Parathyroid adenoma (tissue), 2 donors: ENCODE measurements around the gene CFAP77.

Experiments used
- H2AFZ ChIP-seq: fragments of 300-600 bp; sonication (generic); one replicate; pipeline ENCODE4 v1.7.0; 2017; ENCODE audit warnings: antibody characterized with exemption, mild to moderate bottlenecking
- H3K27ac ChIP-seq: fragments of 300-600 bp; sonication (generic); one replicate; pipeline ENCODE4 v1.7.0; 2017
- H3K27me3 ChIP-seq: fragments of 300-600 bp; sonication (generic); one replicate; pipeline ENCODE4 v1.7.0; 2017; ENCODE audit warnings: low read length; ENCODE audit not compliant: control insufficient read depth, insufficient read depth
- H3K36me3 ChIP-seq: fragments of 300-600 bp; sonication (generic); one replicate; pipeline ENCODE4 v1.7.0; 2017; ENCODE audit warnings: low read length; ENCODE audit not compliant: control insufficient read depth, insufficient read depth
- H3K4me1 ChIP-seq: fragments of 300-600 bp; sonication (generic); one replicate; pipeline ENCODE4 v1.7.0; 2017; ENCODE audit warnings: control low read depth
- H3K4me2 ChIP-seq: fragments of 300-600 bp; sonication (generic); one replicate; pipeline ENCODE4 v1.7.0; 2017; ENCODE audit warnings: low read length
- H3K4me3 ChIP-seq: fragments of 300-600 bp; sonication (generic); one replicate; pipeline ENCODE4 v1.7.0; 2017; ENCODE audit warnings: low read depth, low read length
- H3K79me2 ChIP-seq: fragments of 300-600 bp; sonication (generic); one replicate; pipeline ENCODE4 v1.7.0; 2017; ENCODE audit warnings: control low read depth
- H3K9ac ChIP-seq: fragments of 300-600 bp; sonication (generic); one replicate; pipeline ENCODE4 v1.7.0; 2017; ENCODE audit warnings: mild to moderate bottlenecking
- H3K9me3 ChIP-seq: fragments of 300-600 bp; sonication (generic); one replicate; pipeline ENCODE4 v1.7.0; 2017; ENCODE audit warnings: low read length; ENCODE audit not compliant: control insufficient read depth
- CTCF ChIP-seq: fragments of 300-600 bp; sonication (generic); IDR thresholded peaks from one replicate; pipeline ENCODE4 v1.7.0; 2017; ENCODE audit warnings: antibody characterized with exemption, mild to moderate bottlenecking
- donor health status: primary hyperparathyroidism.

Gene CFAP77

GRCh38 chr9:132497731-132498130, 87.7 kb downstream of the CFAP77 start:
- H3K27me3 ChIP-seq = no peaks in the 10 kb centered on the region

GRCh38 chr9:132498531-132499210, 88.7 kb downstream of the CFAP77 start:
- H3K4me1 ChIP-seq = no peaks in the 10 kb centered on the region
- H2AFZ ChIP-seq = no peak overlapping the region
- H3K9ac ChIP-seq = no peak overlapping the region
- no peak overlapping the region for H3K4me2 ChIP-seq
- H3K4me3 ChIP-seq = no peak overlapping the region
- no peaks in the 10 kb centered on the region for H3K9me3 ChIP-seq
- H3K79me2 ChIP-seq = no peaks in the 10 kb centered on the region
- no peak for TF ChIP-seq CTCF
- H3K27me3 ChIP-seq = no peaks in the 10 kb centered on the region
- H3K36me3 ChIP-seq = no peaks in the 10 kb centered on the region
- H3K27ac ChIP-seq = no peak overlapping the region

More at GRCh38 chr9:132497731-132498130, 87.7 kb downstream of the CFAP77 start:
- H3K27ac ChIP-seq = no peak overlapping the region
- H2AFZ ChIP-seq = no peak overlapping the region
- no peaks in the 10 kb centered on the region for H3K79me2 ChIP-seq
- H3K4me2 ChIP-seq = no peak overlapping the region
- H3K36me3 ChIP-seq = no peaks in the 10 kb centered on the region
- H3K9ac ChIP-seq = no peak overlapping the region
- no peaks in the 10 kb centered on the region for H3K9me3 ChIP-seq
- no peaks in the 10 kb centered on the region for H3K4me1 ChIP-seq
- no peak for TF ChIP-seq CTCF
- H3K4me3 ChIP-seq = no peak overlapping the region

GRCh38 chr9:132499251-132499650, 89.2 kb downstream of the CFAP77 start:
- Histone ChIP-seq H3K4me2 (no peak overlapping the region), H3K4me3 (no peak overlapping the region), H3K27ac (no peak overlapping the region), H3K9me3 (no peaks in the 10 kb centered on the region), H3K9ac (no peak overlapping the region), H3K36me3 (no peaks in the 10 kb centered on the region), H3K27me3 (no peaks in the 10 kb centered on the region), H2AFZ (no peak overlapping the region), H3K4me1 (no peaks in the 10 kb centered on the region), H3K79me2 (no peaks in the 10 kb centered on the region)
- TF ChIP-seq CTCF = no peak

GRCh38 chr9:132500193-132500592, 90.2 kb downstream of the CFAP77 start:
- no peaks in the 10 kb centered on the region for H3K27me3 ChIP-seq
- TF ChIP-seq CTCF = no peak
- H3K4me3 ChIP-seq = no peak overlapping the region
- no peak overlapping the region for H3K9ac ChIP-seq
- no peak overlapping the region for H3K4me2 ChIP-seq
- H3K27ac ChIP-seq = no peak overlapping the region
- no peaks in the 10 kb centered on the region for H3K36me3 ChIP-seq
- no peak overlapping the region for H2AFZ ChIP-seq
- no peaks in the 10 kb centered on the region for H3K79me2 ChIP-seq
- no peaks in the 10 kb centered on the region for H3K4me1 ChIP-seq
- H3K9me3 ChIP-seq = no peaks in the 10 kb centered on the region

- Histone ChIP-seq H3K9ac (no peak overlapping the region), H3K27me3 (no peaks in the 10 kb centered on the region), H3K4me1 (peaks cover 8% of the 10 kb centered on the region), H3K27ac (no peak overlapping the region), H3K79me2 (no peaks in the 10 kb centered on the region), H2AFZ (no peak overlapping the region), H3K4me3 (no peak overlapping the region), H3K36me3 (no peaks in the 10 kb centered on the region), H3K4me2 (no peak overlapping the region), H3K9me3 (no peaks in the 10 kb centered on the region)
- no peak for TF ChIP-seq CTCF
These were observed 92.5 kb downstream of the CFAP77 start for GRCh38 chr9:132502480-132502879.
